HG03280 (cell line): ENCODE data around the gene PCDHA9.

Experiments used
- ATAC-seq: cut with Tn5 transposase; IDR thresholded peaks from one replicate; pipeline ENCODE4 v1.9.1; 2021; ENCODE audit warnings: mild to moderate bottlenecking, moderate library complexity; ENCODE audit not compliant: unreplicated experiment

PCDHA9 gene

GRCh38 chr5:140877262-140877581 is 29.0 kb downstream of the PCDHA9 start:
- ATAC-seq: no peak

- ATAC-seq: no peak
Measured at GRCh38 chr5:140881889-140882590, 33.9 kb downstream of the PCDHA9 start, which contains the start of gene PCDHA13. TSS of gene PCDHA13 (plus strand) at chr5:140882124. CDS start at chr5:140882269, 145 bp downstream.

GRCh38 chr5:140882591-140882899 is 34.4 kb downstream of the PCDHA9 start:
- ATAC-seq: no peak

- ATAC-seq: no peak
Measured at GRCh38 chr5:140883373-140883772, 35.2 kb downstream of the PCDHA9 start.

- no peak for ATAC-seq
Measured at GRCh38 chr5:140883927-140884697, 35.9 kb downstream of the PCDHA9 start.
